Memory B cell (primary cell): Measurements from ENCODE around the gene DDAH1.
"Not testable (repeated sequence)": the region's sequence is repeated elsewhere in the genome, so short reads cannot be mapped to it uniquely, and the experiment has no call there.

Experiments
- ATAC-seq: fragments of 150-1000 bp; cut with Tn5 transposase; 2 replicates; pipeline ENCODE4 v1.10.0; 2021; ENCODE audit warnings: low read depth, mild to moderate bottlenecking, moderate library complexity
- DNase-seq, 2 donors: peaks; one replicate each; pipeline ENCODE4 v3.0.0; 2022; ENCODE audit warnings: low spot score in 2 of 2
- H3K27ac Mint-ChIP-seq: one replicate; pipeline ENCODE4 v1.8.0; 2022; ENCODE audit warnings: mild to moderate bottlenecking, moderate library complexity, mixed read lengths
- H3K27me3 Mint-ChIP-seq: one replicate; pipeline ENCODE4 v1.8.0; 2022; ENCODE audit warnings: mixed read lengths
- H3K36me3 Mint-ChIP-seq: one replicate; pipeline ENCODE4 v1.8.0; 2022; ENCODE audit warnings: mild to moderate bottlenecking, mixed read lengths
- H3K4me1 Mint-ChIP-seq: one replicate; pipeline ENCODE4 v1.8.0; 2022; ENCODE audit warnings: mixed read lengths
- H3K4me3 Mint-ChIP-seq: one replicate; pipeline ENCODE4 v1.8.0; 2022; ENCODE audit warnings: mild to moderate bottlenecking, moderate library complexity, mixed read lengths
- H3K9me3 Mint-ChIP-seq: one replicate; pipeline ENCODE4 v1.8.0; 2022; ENCODE audit warnings: mixed read lengths

Gene DDAH1

DNA sequence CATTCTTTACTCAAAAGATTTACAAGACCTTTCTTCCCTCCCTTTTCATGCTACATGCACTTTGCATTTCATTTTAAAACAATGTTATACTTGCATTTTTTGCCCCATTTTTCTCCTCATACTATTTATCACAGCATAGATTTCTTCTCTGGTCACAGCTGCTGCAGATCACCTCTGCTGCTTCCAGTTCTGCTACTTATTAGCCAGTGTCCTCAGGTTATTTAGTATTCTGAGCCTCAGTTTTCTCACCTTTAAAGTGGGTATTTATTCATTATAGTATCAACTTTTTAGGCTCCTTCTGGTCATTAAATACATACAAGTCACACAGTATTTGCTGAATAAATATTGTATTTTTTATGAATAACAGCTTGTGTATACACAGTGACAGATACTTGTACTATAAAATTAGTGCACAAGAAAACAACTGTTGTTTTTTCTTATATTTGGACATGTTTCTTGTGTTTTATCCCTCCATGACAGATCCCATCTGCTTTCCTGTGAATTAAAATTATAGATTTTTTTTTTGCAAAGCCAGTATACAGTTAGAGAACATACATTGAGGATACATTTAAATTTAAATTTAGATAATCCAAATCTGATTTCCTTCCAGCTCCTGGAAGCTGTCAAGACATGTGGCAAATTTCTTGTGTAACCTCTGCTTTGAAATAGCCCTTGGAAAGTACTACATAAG, 103.2 kb downstream of the DDAH1 start:
- Mint-ChIP-seq H3K9me3 (peaks cover 2% of the 10 kb centered on the region), H3K27ac (no peak overlapping the region), H3K4me3 (no peak overlapping the region), H3K27me3 (no peaks in the 10 kb centered on the region), H3K36me3 (peaks cover 4% of the 10 kb centered on the region), H3K4me1 (no peaks in the 10 kb centered on the region)
- DNase-seq (no peak), ATAC-seq (no peak)

DNA sequence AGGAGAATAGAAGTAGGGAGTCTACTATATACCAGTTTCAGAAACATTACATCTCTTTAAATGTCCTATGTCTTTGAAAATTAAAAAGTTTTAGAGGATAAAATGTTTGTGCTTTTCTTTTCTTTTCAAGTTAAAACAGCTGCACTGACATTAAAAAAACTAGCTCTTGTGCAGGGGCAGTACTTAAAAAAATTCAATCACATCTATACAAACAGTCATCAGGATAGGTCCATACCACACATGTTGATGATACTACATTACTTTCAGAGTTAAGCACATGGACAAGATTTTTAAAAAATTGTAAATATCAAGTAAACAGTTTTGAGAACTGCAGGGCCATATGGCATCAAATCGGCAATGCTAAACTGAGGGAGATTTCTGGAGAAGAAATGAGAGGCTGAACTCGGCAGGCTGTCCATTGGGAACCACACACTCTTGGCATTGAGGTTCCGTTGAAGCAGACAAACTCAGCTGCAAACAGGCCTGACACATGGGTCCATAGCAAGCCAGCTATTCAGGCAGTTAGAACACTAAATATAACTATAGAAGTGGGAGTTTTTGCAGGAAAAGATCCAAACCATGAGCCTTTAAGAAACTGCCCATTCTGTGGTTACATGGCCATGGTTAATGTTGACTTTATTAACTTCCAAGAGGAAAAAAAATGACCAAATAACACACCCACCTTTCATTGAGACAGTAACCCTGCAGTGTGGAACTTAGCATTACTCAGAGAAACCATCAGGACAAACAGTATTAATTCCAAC, 104.0 kb downstream of the DDAH1 start:
- no peak overlapping the region for H3K4me3 Mint-ChIP-seq
- H3K9me3 Mint-ChIP-seq, result peaks cover 2% of the 10 kb centered on the region

DNA sequence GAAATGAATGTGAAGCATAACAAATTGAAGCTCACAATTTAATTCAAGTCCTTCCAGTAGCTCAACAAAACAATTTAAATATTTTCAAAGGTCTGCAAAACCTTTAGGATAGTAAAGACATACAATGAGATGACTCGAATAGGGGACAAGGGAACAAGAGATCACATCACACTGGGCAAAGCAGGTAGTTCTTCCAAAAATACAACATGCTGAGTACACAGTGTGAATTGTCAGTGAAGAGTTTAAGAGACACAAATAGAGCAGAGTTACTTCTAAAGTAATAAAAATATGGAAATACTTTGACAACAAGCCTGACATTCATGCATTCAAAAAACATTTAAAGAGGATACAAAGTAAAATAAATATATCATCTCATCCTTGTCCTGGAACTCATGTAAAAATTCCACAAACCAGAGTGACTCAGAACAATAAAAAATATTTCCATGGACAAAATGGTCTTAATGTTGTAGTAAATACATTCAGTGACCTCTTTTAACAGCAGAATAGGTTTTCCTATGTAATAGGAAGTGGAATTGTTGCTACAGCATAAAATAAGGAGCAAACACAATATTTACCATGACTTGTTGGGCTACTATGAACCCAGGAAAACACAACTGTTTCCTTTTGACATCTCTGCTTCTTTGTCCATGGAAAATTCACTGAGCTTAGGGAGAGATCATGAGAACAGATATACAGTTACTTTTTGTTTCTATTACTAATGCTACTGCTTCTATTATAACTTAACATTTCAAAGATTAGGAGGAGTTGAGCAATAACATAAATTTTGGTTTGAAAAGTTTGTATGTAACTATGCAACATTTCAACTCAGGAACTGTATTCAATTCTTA, 104.9 kb downstream of the DDAH1 start:
- Mint-ChIP-seq H3K27me3 (no peaks in the 10 kb centered on the region), H3K4me1 (no peaks in the 10 kb centered on the region), H3K36me3 (peaks cover 5% of the 10 kb centered on the region), H3K4me3 (no peak overlapping the region), H3K9me3 (peaks cover 2% of the 10 kb centered on the region), H3K27ac (no peak overlapping the region)
- ATAC-seq (no peak), DNase-seq (no peak)

More for the DNA sequence above, 104.0 kb downstream of the DDAH1 start:
- ATAC-seq (no peak), DNase-seq (no peak)
- H3K36me3 Mint-ChIP-seq, result peaks cover 4% of the 10 kb centered on the region
- H3K27ac Mint-ChIP-seq, result no peak overlapping the region
- H3K27me3 Mint-ChIP-seq, result no peaks in the 10 kb centered on the region
- H3K4me1 Mint-ChIP-seq, result no peaks in the 10 kb centered on the region

DNA sequence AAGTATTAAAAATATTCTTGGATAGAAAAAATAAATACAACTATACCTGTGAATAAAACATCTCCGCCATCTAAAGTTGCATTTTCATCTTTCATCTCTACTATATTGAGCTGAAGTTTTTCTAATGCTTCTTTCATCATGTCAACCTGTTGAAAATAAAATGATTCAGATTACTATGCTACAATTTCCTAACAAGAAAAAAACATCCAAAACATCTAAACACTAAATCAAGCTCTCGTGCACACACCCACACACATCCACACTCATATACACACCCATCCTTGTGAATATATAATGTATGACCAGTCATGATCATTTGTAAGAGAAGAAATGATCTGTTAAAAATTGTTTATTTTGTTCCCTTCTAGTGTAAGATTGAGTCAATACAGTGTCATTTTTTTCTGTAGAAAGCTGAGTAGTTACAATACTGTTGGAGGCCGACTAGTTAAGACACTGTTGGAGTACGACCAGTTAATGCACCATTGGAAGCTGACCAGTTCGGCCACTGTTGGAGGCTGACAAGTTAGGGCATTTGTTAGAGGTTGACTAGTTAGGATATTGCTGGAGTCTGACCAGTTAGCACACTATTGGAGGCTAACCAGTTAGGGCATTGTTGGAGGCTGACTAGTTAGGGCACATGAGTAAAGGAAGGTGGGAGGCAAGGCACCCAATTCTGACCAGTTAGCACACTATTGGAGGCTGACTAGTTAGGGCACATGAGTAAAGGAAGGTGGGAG, 106.1 kb downstream of the DDAH1 start:
- H3K9me3 Mint-ChIP-seq, result peaks cover 2% of the 10 kb centered on the region

DNA sequence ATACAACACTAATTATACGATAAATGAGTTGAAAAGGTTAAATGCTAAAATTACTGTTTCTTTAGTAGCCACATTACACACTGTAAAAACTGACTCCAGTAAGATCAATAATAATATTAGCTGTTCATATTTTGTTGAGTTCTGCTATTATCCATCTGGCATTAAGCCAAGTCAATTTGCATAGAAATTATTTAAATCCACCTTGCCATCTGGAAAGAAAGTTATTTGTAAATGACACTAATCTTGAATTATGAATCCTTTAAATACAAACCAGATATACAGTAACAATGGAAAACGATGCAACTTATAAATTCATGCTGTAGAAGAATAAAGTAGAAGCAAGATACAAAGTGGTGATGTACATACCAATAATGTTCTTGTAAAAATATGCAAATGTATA, 107.1 kb downstream of the DDAH1 start:
- no peak for ATAC-seq
- Mint-ChIP-seq H3K27me3 (no peaks in the 10 kb centered on the region), H3K4me1 (no peaks in the 10 kb centered on the region), H3K9me3 (peaks cover 2% of the 10 kb centered on the region), H3K36me3 (peaks cover 5% of the 10 kb centered on the region), H3K27ac (no peak overlapping the region), H3K4me3 (no peak overlapping the region)
- DNase-seq, result no peak

More for the DNA sequence above, 106.1 kb downstream of the DDAH1 start:
- H3K4me3 Mint-ChIP-seq, result no peak overlapping the region
- ATAC-seq (no peak), DNase-seq (no peak)
- peaks cover 5% of the 10 kb centered on the region for H3K36me3 Mint-ChIP-seq
- no peak overlapping the region for H3K27ac Mint-ChIP-seq
- no peaks in the 10 kb centered on the region for H3K27me3 Mint-ChIP-seq
- H3K4me1 Mint-ChIP-seq, result no peaks in the 10 kb centered on the region

DNA sequence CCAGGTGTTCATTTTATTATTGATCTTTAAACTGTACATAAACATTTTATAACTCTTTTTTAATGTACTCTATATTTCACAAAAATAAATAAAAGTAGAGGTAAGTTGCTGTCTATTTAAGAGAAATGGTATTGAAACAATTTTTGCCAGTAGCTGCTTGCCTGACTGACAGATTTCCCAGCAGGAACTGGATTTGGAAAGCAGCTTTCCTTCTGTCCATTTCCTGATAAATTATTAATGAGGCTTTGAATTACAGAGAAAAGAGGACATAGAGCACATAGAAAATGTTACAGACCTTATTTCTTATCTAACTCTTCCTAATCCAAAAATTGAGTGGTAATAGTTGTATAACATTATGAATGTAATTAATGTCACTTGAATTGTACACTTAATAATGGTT, 108.8 kb downstream of the DDAH1 start:
- H3K27me3 Mint-ChIP-seq, result no peaks in the 10 kb centered on the region
- H3K4me3 Mint-ChIP-seq, result no peak overlapping the region
- no peaks in the 10 kb centered on the region for H3K4me1 Mint-ChIP-seq
- peaks cover 2% of the 10 kb centered on the region for H3K9me3 Mint-ChIP-seq
- H3K27ac Mint-ChIP-seq, result no peak overlapping the region
- DNase-seq, result no peak
- peaks cover 5% of the 10 kb centered on the region for H3K36me3 Mint-ChIP-seq
- no peak for ATAC-seq

DNA sequence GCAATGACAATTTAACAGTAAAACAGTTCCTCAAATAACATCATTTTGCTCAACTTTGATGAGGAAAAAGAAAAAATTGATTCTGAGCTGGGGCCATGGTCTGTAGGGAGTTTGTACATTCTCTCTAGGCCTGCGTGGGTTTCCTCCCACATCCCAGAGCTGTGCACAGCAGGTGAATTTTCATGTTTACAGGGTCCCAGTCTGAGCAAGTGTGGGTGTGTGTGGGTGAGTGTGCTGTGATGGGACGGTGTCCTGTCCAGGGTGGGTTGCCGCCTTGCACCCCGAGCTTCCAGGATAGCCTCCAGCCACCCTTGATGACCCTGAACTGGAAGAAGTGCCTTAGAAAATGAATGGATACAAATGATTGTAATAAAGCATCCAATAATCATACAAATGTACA, 112.9 kb downstream of the DDAH1 start:
- ATAC-seq, result no peak
- peaks cover 5% of the 10 kb centered on the region for H3K36me3 Mint-ChIP-seq
- H3K27ac Mint-ChIP-seq, result no peak overlapping the region
- H3K4me3 Mint-ChIP-seq, result no peak overlapping the region
- no peak for DNase-seq
- H3K9me3 Mint-ChIP-seq, result no peaks in the 10 kb centered on the region
- no peaks in the 10 kb centered on the region for H3K4me1 Mint-ChIP-seq
- H3K27me3 Mint-ChIP-seq, result no peaks in the 10 kb centered on the region

DNA sequence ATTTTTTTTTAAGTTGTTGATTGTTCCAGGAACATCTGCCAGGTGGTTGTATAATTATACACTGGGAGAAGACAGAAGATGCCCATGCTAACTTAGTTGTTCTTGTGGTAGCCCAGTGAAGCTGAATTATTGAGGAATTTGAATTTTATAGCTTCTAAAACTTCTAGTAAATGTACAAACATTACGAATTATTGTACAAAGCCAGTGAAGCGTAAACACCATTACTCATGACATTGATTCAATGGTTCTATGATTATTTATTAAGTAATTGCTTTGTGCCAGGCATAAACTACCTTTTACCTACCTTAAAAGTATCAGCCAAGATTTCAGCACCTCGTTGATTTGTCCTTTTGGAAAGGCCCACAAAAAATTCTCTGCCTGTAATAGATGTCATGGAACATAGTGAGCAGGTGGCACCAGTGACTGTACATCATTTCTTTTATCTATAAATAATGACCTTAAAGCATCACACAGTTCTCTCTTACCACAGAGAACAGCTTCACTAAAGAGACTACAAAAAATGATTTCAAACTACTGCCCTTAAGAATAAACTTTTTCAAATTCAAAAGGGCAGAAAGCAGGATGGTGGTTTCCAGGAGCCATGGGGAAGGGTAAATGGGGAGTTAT, 113.6 kb downstream of the DDAH1 start:
- Mint-ChIP-seq H3K27ac (no peak overlapping the region), H3K36me3 (peaks cover 5% of the 10 kb centered on the region), H3K4me1 (no peaks in the 10 kb centered on the region), H3K9me3 (no peaks in the 10 kb centered on the region), H3K27me3 (no peaks in the 10 kb centered on the region), H3K4me3 (no peak overlapping the region)
- ATAC-seq (no peak), DNase-seq (no peak)

DNA sequence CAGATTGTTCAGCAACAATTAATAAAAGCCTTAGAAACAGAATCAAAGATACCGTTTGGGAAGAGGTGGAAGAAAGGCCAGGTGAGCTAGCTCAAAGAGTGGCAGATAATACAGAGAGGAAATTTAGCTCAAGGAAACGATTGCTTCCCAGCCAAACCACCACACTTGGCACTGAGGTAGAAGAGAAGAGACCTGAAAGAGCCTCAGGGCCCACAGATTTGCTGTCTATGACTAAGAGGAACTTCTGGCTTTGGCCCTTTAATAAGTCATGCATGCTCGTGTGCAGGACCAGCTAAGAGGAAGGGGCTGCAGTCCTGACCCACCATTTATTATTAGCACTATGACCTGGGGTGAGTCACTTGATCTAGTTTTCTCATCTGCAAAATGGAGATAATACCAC, 115.7 kb downstream of the DDAH1 start:
- no peak for DNase-seq
- Mint-ChIP-seq H3K4me1 (no peaks in the 10 kb centered on the region), H3K27me3 (no peaks in the 10 kb centered on the region), H3K36me3 (peaks cover 7% of the 10 kb centered on the region), H3K4me3 (no peak overlapping the region), H3K27ac (no peak overlapping the region), H3K9me3 (no peaks in the 10 kb centered on the region)
- no peak for ATAC-seq

DNA sequence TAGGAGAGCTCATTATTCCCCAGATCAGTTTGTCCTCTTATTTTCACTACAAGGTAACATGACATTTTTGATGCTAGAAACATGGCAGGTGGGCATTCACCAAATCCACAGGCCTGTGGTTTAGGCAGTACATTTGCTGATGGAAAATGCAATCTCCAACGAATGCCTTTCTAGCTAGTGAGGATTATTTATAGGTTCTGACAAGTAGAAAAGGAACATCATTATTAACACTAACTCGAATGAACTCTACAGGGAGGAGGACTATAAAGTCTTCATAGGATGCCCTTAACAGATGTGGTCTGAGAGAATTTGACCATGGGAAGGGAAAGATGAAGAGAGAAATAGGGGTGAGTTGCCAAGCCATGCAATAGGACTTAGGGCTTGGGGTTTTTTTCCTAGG, 117.1 kb downstream of the DDAH1 start:
- H3K27ac Mint-ChIP-seq, result no peak overlapping the region
- no peaks in the 10 kb centered on the region for H3K9me3 Mint-ChIP-seq
- peaks cover 7% of the 10 kb centered on the region for H3K36me3 Mint-ChIP-seq
- H3K4me1 Mint-ChIP-seq, result no peaks in the 10 kb centered on the region
- ATAC-seq (no peak), DNase-seq (no peak)
- H3K27me3 Mint-ChIP-seq, result no peaks in the 10 kb centered on the region
- no peak overlapping the region for H3K4me3 Mint-ChIP-seq

DNA sequence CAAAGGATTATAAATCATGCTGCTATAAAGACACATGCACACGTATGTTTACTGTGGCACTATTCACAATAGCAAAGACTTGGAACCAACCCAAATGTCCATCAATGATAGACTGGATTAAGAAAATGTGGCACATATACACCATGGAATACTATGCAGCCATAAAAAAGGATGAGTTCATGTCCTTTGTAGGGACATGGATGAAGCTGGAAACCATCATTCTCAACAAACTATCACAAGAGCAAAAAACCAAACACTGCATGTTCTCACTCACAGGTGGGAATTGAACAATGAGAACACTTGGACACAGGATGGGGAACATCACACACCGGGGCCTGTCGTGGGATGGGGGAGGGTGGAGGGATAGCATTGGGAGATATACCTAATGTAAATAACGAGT, 117.7 kb downstream of the DDAH1 start:
- not testable (repeated sequence) for H3K36me3 Mint-ChIP-seq, ATAC-seq, H3K4me1 Mint-ChIP-seq, H3K4me3 Mint-ChIP-seq, H3K9me3 Mint-ChIP-seq, H3K27me3 Mint-ChIP-seq, DNase-seq, H3K27ac Mint-ChIP-seq

DNA sequence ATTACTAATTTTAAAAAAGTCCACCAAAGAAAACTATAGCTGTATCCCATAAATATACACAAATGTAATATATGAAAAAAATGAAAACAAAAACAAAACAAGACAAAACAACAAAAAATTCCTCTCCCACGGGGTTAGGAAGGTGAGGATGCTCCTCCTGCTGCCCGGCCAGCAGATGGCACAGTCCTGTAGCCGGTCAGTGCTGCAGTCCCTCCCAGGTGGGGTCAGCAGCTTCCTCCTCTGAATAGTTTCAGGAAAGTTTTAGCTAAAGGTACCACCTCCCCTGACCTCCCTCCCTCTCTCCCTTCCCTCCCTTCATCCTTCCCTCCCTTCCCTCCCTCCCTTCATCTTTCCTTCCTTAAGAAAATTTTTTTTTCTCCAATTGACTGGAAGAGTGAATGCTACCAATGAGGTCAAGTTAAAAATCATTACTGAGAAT, 120.7 kb downstream of the DDAH1 start:
- Mint-ChIP-seq H3K27ac (no peak overlapping the region), H3K4me1 (no peaks in the 10 kb centered on the region), H3K4me3 (no peak overlapping the region), H3K36me3 (peaks cover 16% of the 10 kb centered on the region), H3K9me3 (no peaks in the 10 kb centered on the region), H3K27me3 (no peaks in the 10 kb centered on the region)
- ATAC-seq (no peak), DNase-seq (no peak)

DNA sequence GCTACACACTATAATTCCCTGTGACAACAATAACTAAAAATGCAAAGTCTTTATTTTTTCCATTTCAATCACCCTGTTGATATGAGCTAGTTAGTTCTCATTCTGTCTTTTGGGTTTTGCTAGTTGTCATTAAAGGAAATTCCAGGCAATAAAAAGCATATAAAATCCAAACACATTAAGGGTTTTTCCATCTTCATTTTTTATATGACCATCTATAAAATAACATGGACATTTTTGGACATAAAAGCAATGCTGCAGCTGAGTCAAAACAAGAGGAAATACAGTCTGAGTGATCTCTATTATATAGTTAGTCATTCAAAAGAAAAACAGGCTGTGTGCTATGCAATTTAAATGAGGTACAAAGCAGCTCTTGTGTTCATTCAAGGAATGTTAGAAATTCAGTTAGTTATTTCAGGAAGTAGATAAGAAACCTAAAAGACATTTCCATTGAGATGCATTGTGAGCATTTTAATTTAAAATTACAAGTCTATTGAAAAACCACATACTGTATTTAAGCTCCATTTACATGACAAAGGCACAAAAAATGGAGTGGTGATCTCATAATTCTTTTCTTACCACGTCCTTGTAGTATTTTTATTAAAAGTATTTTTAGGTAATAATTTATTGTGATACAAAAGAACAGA, 121.2 kb downstream of the DDAH1 start:
- Mint-ChIP-seq H3K4me1 (no peaks in the 10 kb centered on the region), H3K9me3 (no peaks in the 10 kb centered on the region), H3K27me3 (no peaks in the 10 kb centered on the region), H3K36me3 (peaks cover 16% of the 10 kb centered on the region), H3K4me3 (no peak overlapping the region), H3K27ac (no peak overlapping the region)
- no peak for ATAC-seq
- DNase-seq, result no peak
